G401 (cell line): ENCODE results near the gene DPP4. TPM values are rescaled to one million over a fixed set of nuclear protein-coding genes. Genes with fewer than 3 reads are reported as not detected.

ENCODE experiments used
- DNase-seq: peaks from one replicate; pipeline ENCODE4 v3.0.0-alpha.2; 2015; ENCODE audit warnings: low spot score
- in situ Hi-C: cut with HindIII; loops from 2 replicates; pipeline ENCODE4 v1.10.0; 2016; ENCODE audit warnings: low sequenced_read_pairs, mixed read lengths
- total RNA-seq: library from RNA; depleted of rRNA; stranded (reverse); fragments of >200 nt; shearing (Covaris generic); gene quantifications from 2 replicates; pipeline ENCODE4 v1.2.3, GENCODE V29; 2014

Gene DPP4
- total RNA-seq, 1 experiment from 2014 or later = not detected

DNA sequence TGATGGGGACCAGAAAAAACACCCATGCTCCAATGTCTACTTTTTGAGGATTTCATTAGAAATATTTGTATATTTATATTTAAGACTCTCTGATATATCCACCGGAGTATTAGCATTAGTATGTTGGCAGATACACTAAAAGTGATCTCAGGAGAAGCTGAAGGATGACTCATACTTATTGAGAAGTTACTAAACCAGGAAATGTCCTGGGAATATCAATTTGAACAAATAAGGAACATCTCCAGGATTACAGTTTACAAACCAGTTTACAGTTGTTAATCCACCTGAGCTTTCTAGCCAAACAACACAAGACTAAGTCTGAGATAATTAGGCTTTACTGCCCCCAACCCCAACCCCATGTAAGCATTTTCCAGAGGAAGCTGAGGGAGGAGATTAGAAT, 16.1 kb upstream of the DPP4 start:
- in situ Hi-C loops = no loop called here
- no peak for DNase-seq

- DNase-seq = no peak
- in situ Hi-C loops = no loop called here
These were observed 12.9 kb upstream of the DPP4 start for GRCh38 chr2:162086904-162087303.

- no peak for DNase-seq
- in situ Hi-C loops = no loop called here
These were observed 11.3 kb upstream of the DPP4 start for GRCh38 chr2:162085090-162085891.

GRCh38 chr2:162084536-162084935, 10.5 kb upstream of the DPP4 start:
- no peak for DNase-seq
- in situ Hi-C loops = no loop called here

- in situ Hi-C loops = no loop called here
These were observed 8.7 kb upstream of the DPP4 start for GRCh38 chr2:162082681-162083080.

GRCh38 chr2:162082036-162082435, 8.0 kb upstream of the DPP4 start:
- DNase-seq = no peak
- in situ Hi-C loops = no loop called here

More at GRCh38 chr2:162082681-162083080, 8.7 kb upstream of the DPP4 start:
- no peak for DNase-seq

DNA sequence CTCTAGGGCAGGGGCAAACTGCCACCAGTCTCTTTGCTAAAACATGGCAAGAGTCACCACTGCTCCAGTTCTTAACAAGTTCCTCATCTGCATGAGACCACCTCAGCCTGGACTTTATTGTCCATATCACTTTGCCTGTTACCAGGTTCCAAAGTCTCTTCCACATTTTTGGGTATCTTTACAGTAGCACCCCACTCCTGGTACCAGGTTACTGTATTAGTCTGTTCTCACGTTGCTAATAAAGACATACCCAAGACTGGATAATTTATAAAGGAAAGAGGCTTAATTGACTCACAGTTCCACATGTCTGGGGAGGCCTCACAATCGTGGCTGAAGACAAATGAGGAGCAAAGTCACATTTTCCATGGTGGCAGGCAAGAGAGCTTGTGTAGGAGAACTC, 5.5 kb upstream of the DPP4 start:
- in situ Hi-C loops = no loop called here
- no peak for DNase-seq

GRCh38 chr2:162075689-162076132, 1.7 kb upstream of the DPP4 start:
- in situ Hi-C loops = no loop called here
- no peak for DNase-seq

GRCh38 chr2:162074928-162075688, 1.1 kb upstream of the DPP4 start:
- in situ Hi-C loops = no loop called here
- no peak for DNase-seq

- in situ Hi-C loops = no loop called here
- DNase-seq = no peak
These were observed 549 bp upstream of the DPP4 start for GRCh38 chr2:162074632-162074895.

DNA sequence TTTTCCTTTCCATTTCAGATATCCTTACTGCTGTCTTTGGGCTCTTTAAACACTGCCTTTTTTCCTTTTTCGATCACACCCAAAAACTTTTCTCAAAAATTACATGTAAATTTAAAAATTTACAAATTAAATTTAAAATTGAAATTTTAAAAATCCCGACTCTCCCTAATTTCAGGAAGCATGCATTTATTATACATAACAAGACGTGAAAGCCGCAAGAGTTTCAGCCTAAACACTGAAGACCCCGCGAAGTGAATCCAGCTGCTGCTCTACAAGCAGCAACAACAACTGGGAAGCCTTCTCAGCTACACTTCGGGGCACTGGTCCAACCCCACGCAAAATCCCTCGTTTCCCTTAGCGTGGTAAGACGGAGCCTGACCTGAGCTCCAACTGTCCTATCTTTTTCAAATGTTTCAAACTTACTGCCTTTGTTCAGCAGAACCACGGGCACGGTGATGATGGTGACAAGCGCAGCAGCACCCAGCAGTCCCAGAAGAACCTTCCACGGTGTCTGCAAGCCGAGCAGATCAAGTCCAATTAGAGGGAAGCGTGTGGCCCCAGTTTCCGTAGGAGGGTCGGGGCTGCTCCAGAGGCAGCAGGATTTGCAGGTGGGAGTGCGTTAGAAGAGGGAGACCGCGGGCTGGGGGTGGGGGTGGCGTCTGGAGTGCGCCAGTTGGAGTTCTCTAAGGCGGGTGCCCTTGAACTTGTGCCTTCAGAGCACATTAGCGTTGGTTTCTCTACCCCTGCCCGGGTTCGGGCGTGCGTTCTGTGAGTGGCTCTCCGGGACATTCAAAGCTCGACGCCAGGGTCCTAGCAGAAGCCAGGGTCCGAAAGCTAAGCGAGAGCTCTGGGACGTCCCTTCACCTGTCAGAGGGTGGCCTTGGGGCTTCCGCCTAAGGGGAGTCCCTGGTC, 783 bp downstream of the DPP4 start:
- in situ Hi-C loops = no loop called here
- no peak for DNase-seq

GRCh38 chr2:162072181-162072702, 1.8 kb downstream of the DPP4 start:
- no peak for DNase-seq
- in situ Hi-C loops = no loop called here

- in situ Hi-C loops = no loop called here
- DNase-seq = no peak
These were observed 3.0 kb downstream of the DPP4 start for GRCh38 chr2:162071001-162071400.

GRCh38 chr2:162070228-162070936, 3.6 kb downstream of the DPP4 start:
- in situ Hi-C loops = no loop called here
- no peak for DNase-seq

DNA sequence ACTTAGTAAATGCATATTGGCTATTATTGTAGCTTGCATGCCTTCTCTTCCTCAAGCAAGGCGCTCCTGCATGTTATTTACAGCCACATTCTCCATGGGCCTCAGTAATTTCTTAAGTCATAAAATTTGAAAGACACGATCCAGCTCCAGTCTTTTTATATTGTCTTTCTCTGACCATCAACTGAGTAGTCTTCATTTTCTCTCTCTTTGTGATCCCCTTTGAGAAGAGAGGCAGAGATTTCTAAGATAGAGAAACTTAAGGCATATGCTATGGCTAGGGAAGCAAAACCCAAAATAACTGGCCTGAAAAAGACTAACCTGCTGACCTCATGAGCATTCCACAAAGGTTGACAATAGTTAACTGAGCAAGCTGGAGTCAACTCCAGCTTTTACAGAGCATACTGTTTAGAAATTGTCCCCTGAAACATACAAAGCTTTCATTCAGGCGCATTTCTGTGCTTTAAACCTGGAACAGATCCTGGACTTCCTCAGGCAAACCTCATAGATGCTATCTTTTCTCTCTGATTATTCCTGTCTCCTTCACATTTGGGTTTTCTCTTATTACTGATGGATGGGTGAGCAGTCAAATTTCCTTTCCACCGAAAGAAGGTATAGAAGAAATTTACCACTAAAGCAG, 4.6 kb downstream of the DPP4 start:
- in situ Hi-C loops = no loop called here
- DNase-seq = no peak

DNA sequence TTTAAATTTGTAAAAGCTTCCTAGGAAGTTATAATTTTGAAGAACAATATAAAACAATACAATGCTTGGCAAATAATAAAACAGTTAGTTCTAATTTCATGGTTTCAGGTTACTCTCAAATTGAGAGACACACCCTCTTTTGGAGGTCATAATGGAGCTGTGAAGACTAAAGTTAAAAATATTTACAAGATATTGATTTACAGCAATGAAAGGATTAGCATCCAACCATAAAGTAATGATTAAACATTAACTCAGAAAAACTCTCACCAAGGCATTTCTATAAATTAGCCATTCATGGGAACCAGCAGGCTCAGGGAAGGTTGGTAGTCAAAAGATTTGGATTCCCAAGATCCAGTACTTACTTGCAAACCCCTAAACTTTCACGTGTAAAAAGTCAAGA, 6.4 kb downstream of the DPP4 start:
- no peak for DNase-seq
- in situ Hi-C loops = no loop called here

DNA sequence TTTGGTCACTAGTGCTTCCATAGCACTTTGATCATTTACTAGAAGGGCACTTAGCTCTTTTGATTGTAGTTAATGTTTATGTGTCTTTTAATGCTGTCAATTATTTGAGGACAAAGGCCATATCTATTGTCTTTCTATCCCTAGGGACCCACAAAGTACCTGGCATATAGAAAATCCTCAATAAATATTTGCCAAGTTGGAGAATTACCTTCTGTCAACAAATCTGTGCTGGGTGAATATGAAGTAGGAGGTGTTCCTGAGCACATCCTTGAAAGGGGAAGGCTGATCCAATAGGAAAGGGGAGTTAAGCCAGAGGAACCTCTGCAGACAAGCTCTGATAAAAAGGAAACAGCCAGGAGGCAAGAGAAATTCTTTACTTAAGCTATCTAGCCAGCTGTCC, 8.2 kb downstream of the DPP4 start:
- in situ Hi-C loops = no loop called here
- DNase-seq = no peak

- in situ Hi-C loops = no loop called here
- no peak for DNase-seq
These were observed 10.1 kb downstream of the DPP4 start for GRCh38 chr2:162063899-162064298.

DNA sequence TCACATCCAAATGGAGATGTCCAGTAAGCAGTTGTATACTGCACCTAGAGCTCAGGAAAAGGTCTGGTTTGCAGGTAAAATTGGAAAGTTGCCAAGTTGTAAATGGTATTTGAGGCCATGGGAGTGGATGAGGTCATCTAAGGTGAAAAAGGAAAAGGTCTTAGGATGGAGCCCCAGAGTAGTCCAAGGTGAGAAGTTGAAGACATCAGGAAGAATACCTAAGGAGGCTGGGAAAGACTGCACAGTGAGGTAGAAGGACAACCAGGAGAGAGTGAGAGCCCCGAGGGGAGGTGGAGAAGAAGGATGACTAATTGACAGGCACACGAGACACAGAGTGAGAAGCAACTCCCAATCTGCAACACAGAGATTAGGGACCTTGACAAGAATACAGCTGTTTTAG, 10.7 kb downstream of the DPP4 start:
- no peak for DNase-seq
- in situ Hi-C loops = no loop called here
